ENCODE measurements around the gene RANBP1.

- TF ChIP-seq, protein P1, sequence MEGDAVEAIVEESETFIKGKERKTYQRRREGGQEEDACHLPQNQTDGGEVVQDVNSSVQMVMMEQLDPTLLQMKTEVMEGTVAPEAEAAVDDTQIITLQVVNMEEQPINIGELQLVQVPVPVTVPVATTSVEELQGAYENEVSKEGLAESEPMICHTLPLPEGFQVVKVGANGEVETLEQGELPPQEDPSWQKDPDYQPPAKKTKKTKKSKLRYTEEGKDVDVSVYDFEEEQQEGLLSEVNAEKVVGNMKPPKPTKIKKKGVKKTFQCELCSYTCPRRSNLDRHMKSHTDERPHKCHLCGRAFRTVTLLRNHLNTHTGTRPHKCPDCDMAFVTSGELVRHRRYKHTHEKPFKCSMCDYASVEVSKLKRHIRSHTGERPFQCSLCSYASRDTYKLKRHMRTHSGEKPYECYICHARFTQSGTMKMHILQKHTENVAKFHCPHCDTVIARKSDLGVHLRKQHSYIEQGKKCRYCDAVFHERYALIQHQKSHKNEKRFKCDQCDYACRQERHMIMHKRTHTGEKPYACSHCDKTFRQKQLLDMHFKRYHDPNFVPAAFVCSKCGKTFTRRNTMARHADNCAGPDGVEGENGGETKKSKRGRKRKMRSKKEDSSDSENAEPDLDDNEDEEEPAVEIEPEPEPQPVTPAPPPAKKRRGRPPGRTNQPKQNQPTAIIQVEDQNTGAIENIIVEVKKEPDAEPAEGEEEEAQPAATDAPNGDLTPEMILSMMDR (conservative IDR thresholded peaks at IDR 0.05): no peak
- TF ChIP-seq ZFX (IDR thresholded peaks at IDR 0.05): no peak
These were observed 50.8 kb downstream of the RANBP1 start for GRCh38 chr22:20166703-20167102.

Data from C4-2B (cell line).